T-helper 2 cell (primary cell): Measurements from ENCODE around the gene NTF4.
"Not testable (repeated sequence)": the region's sequence is repeated elsewhere in the genome, so short reads cannot be mapped to it uniquely, and the experiment has no call there.

Source experiments
- DNase-seq, 5 experiments: peaks; one replicate each; pipeline versions ENCODE4 v3.0.0 to v3.0.0-alpha.2; 2012 to 2022

The NTF4 gene

DNA sequence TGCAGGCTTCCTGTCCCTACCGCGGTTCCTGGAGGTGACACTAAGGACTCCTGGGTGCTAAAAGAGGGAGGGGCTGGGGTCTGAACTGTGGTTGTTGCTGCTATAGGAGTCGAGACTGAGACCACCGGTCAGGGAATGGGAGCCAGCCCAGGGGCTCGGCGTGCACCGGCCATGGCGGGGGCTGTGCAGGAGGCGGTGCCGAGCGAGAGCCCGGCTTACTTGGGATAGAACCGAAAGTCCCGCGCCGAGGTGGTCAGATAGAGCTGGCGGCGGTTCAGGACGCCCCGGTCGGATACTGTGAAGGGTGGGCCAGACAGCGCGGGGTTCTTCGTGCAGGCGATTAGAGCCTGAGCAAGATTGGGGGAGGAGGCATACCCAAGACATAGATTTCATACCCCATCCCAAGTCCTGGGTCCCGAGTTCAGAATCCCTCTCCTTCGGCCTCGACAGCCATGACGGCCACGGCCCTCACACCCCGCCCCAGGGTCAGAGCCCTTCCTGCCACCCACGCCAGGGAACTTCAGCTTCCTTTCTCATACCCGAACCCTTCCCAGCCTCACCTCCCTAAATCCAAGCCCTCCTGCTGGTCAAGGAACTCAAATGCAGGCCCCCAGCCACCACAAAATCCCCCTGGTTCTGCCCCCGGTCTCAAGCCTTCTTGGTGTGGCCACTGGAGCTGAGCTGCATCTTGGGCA is 7.6 kb downstream of the NTF4 start:
- DNase-seq = not testable (repeated sequence)

- peak in 4 of 5 experiments; percentile 26 to 63 (median 38) for DNase-seq
These were observed 8.3 kb downstream of the NTF4 start for GRCh38 chr19:49056101-49056901.

DNA sequence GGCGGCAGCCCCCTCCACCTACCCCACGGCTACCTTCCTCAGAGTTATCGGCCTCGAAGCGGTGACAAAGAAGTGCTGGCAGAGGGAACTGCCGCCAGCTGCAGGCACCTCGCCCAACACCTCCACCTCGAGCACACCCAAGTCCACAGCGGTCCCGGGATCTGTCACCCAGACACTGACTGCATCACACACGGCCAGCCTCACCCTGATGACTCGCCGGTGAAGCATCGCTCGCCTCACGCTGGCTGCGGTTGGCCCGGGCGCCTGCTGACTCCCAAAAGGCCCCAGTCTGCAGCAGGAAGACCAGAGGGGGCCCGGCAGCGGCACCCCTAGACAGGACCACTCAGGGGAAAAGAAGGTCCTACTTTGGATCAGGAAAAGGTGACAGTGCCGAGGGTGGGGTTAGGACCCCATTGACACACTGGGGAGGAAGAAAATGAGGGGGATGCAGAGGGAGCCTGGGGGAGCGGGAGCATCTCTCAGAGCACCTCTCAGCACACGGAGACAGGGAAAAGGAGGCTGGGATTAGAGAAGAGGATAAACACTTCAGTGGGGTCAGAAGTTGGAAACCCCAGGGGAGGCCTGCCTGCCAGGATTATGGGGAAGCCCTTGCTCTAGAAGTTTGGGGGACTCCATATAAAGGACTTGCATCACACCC is 14.1 kb downstream of the NTF4 start:
- DNase-seq = not testable (repeated sequence)

GRCh38 chr19:49049834-49050233 is 14.8 kb downstream of the NTF4 start:
- not testable (repeated sequence) for DNase-seq

DNA sequence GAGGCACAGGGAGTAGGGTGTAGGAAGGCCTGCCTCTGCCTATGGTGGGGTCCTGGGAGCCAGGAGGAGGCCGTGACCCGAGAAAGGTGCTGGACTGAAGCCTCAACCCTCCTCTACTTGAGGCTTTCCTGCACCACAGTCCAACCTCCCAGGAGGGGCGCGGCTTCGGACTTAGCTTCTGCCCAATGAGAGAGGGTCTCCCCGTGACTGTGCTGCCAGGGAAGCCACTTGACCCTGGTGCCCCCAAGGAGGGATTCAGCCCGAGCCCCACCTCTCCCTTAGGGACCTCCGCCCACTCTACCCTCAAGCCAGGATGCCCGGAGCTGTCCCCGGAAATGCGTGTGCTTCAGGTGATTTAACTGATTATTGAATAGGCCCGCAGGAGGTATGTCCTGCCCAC is 15.6 kb downstream of the NTF4 start, which contains the start of gene CGB8:
TSS of gene CGB8 (minus strand) at position 101 of the 400 bp plus-strand sequence. CDS start 372 bp downstream, outside the sequence.
- DNase-seq = not testable (repeated sequence)

GRCh38 chr19:49043548-49043947 is 21.1 kb downstream of the NTF4 start, which contains the start of gene CGB5:
Gene CGB5 (plus strand): TSS chr19:49043848. CDS start chr19:49044210, 362 bp downstream.
- not testable (repeated sequence) for DNase-seq

GRCh38 chr19:49042666-49043065 is 22.0 kb downstream of the NTF4 start:
- DNase-seq = not testable (repeated sequence)

- DNase-seq = no peak
These were observed 22.4 kb downstream of the NTF4 start for GRCh38 chr19:49042177-49042576.

DNA sequence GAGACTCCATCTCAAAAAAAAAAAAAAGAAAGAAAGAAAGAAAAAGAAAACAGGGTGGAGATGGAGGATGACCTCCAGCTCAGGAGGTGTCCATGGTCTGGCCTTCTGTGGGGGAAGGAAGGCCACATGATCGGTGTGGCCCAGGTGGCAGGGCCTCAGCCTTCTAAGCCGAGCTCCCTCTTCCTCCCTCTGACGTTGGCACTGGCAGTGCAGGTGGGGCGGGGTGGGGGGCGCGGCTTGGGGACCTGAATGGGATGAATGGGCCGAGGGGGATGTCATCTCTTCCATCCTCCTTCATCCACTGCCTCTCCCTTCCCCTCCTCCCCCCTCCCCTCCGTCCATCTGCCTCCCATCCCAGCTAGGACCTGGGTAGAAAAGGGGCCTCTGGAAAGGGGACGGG is 24.9 kb downstream of the NTF4 start:
- DNase-seq = not testable (repeated sequence)

DNA sequence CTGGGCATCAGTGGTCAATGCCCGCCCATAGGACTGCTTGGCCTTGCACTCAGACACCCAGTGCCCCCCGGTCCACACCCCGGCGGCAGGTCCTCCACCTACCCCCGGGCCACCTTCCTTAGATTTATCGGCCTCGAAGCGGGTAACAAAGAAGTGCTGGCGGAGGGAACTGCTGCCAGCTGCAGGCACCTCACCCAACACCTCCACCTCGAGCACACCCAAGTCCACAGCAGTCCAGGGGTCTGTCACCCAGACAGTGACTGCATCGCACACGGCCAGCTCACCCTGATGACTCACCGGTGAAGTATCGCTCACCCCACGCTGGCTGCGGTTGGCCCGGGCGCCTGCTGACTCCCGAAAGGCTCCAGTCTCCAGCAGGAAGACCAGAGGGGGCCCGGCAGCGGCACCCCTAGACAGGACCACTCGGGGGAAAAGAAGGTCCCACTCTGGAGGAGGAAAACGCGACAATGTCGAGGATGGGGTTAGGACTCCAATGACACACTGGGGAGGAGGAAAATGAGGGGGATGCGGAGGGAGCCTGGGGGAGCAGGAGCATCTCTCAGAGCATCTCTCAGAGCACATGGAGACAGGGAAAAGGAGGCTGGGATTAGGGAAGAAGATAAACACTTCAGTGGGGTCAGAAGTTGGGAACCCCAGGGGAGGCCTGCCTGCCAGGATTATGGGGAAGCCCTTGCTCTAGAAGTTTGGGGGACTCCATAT is 25.9 kb downstream of the NTF4 start:
- DNase-seq = not testable (repeated sequence)

DNA sequence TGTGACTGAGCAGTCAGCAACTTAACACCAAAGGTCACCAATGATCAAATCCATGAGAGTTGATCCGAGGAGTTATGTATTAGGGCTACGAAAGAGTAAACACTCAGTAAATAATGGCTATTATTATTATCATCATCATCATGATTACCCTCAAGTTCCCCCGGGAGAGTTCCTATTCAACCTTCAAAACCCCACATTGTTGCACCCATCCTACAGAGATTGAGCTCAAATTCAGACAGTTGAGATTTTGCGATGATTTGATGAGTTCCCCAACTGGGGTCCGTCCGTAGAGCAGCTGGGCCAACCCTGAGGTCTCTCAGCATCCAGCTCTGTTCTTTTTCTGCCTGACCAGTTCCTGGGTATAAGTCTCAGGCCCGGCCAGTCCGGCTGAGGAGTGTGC is 26.5 kb downstream of the NTF4 start:
- DNase-seq = not testable (repeated sequence)

GRCh38 chr19:49036815-49037214 is 27.8 kb downstream of the NTF4 start, which contains the start of gene CGB1:
Gene CGB1 (minus strand): TSS chr19:49036895. CDS start chr19:49036711, 184 bp downstream.
- peak in 1 of 5 experiments; percentile 60 for DNase-seq

DNA sequence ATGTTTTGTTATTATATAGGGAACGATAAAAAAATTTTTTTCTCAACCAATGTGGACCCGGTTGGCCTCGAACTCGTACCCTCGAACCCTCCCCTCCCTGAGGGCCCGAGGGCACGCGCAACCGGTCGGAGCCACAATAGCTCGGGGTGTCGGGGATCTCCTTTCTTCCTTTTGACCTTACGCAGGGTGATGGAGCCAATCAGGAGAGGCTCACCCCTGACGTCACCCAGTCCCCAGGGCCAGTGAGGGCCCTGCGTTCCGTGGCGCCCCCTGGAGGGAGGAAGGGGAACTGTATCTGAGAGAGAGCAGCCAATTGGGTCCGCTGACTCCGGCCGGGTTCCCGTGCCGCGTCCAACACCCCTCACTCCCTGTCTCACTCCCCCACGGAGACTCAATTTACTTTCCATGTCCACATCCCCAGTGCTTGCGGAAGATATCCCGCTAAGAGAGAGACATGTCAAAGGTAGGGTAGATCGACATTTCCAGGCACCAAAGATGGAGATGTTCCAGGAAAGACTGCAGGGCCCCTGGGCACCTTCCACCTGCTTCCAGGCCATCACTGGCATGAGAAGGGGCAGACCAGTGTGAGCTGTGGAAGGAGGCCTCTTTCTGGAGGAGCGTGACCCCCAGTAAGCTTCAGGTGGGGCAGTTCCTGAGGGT is 32.8 kb downstream of the NTF4 start, which contains the start of gene CGB2:
TSS of gene CGB2 (plus strand) at position 249 of the 660 bp plus-strand sequence. CDS start at position 455, 206 bp downstream.
- DNase-seq = peak in 4 of 5 experiments; percentile 32 to 77 (median 42)

DNA sequence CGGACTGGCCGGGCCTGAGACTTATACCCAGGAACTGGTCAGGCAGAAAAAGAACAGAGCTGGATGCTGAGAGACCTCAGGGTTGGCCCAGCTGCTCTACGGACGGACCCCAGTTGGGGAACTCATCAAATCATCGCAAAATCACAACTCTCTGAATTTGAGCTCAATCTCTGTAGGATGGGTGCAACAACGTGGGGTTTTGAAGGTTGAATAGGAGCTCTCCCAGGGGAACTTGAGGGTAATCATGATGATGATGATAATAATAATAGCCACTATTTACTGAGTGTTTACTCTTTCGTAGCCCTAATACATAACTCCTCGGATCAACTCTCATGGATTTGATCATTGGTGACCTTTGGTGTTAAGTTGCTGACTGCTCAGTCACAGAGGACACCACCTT is 34.3 kb downstream of the NTF4 start:
- DNase-seq = not testable (repeated sequence)

DNA sequence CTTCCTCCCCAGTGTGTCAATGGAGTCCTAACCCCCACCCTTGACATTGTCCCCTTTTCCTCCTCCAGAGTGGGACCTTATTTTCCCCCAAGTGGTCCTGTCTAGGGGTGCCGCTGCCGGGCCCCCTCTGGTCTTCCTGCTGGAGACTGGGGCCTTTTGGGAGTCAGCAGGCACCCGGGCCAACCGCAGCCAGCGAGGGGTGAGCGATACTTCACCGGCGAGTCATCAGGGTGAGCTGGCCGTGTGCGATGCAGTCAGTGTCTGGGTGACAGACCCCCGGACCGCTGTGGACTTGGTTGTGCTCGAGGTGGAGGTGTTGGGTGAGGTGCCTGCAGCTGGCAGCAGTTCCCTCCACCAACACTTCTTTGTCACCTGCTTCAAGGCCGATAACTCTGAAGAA is 34.9 kb downstream of the NTF4 start:
- DNase-seq = not testable (repeated sequence)

- not testable (repeated sequence) for DNase-seq
These were observed 35.9 kb downstream of the NTF4 start for GRCh38 chr19:49028686-49029085.

- not testable (repeated sequence) for DNase-seq
These were observed 39.0 kb downstream of the NTF4 start for GRCh38 chr19:49025599-49025998.

GRCh38 chr19:49025088-49025487 is 39.5 kb downstream of the NTF4 start:
- not testable (repeated sequence) for DNase-seq

DNA sequence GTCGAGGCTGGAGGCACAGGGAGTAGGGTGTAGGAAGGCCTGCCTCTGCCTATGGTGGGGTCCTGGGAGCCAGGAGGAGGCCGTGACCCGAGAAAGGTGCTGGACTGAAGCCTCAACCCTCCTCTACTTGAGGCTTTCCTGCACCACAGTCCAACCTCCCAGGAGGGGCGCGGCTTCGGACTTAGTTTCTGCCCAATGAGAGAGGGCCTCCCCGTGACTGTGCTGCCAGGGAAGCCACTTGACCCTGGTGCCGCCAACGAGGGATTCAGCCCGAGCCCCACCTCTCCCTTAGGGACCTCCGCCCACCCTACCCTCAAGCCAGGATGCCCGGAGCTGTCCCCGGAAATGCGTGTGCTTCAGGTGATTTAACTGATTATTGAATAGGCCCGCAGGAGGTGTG is 40.4 kb downstream of the NTF4 start, which contains the start of gene CGB3:
TSS of gene CGB3 (minus strand) at position 101 of the 400 bp plus-strand sequence. CDS start 362 bp downstream, outside the sequence.
- not testable (repeated sequence) for DNase-seq

DNA sequence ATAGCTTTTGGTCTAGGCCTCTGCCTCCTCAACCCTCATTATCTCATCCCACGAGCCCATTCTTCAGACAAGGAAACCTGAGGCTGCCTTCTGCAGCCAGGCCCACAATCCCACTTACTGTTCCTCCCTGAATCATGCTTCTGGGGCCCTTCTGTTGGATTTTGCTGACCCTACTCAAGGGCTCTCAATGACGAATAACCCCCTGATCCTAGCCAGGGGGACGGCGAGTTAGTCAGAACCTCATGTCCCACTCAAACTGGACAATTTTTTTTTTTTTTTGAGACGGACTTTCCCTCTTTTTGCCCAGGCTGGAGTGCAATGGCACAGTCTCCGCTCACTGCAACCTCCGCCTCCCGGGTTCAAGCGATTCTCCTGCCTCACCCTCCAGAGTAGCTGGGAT is 42.5 kb downstream of the NTF4 start:
- no peak for DNase-seq
